ENCODE measurements around the gene GOSR2. TPM values are rescaled to one million over a fixed set of nuclear protein-coding genes. Genes with fewer than 3 reads are reported as not detected.

Gene GOSR2
- total and polyA plus RNA-seq, 9 of the 15 experiments (the other 6 are each of a cell fraction or from before 2014, with no cell fraction given), result 32.7 to 96.3 (median 48.9) TPM

- TF ChIP-seq MYNN (IDR thresholded peaks at IDR 0.05), result no peak
- no peak for TF ChIP-seq MYNN (CRISPR knock-in tag; IDR thresholded peaks at IDR 0.05)
- TF ChIP-seq ETV5 (CRISPR knock-in tag; IDR thresholded peaks at IDR 0.05; ENCODE audit: low read depth), result 0 out of 2 replicates have a peak, but pooled peaks have one; percentile 42
- TF ChIP-seq CXXC5 (CRISPR knock-in tag; IDR thresholded peaks at IDR 0.05), result peak; percentile 20; the same call in 1 of the 2 replicates
Measured at GRCh38 chr17:46964315-46965265, 41.6 kb downstream of the GOSR2 start (continued).

GRCh38 chr17:46968224-46968834 lies 45.4 kb downstream of the GOSR2 start:
- no peaks in the 10 kb centered on the region for H3K9me3 ChIP-seq (replicated peaks; ENCODE audit: control insufficient read depth, insufficient read depth, low read depth, low read length)
- CTCF ChIA-PET (ENCODE audit: low intra/inter-chr PET ratio), result no interaction called here
- no TSS peak for BruUV-seq (replicated peaks)

More at GRCh38 chr17:46968224-46968834, 45.4 kb downstream of the GOSR2 start:
- Histone ChIP-seq H3K36me3 (ENCODE audit: control insufficient read depth, insufficient read depth, low read length) (no peaks in the 10 kb centered on the region), H3K9me1 (ENCODE audit: control insufficient read depth, insufficient read depth, low read length) (no peaks in the 10 kb centered on the region), H3K27ac (ENCODE audit: extremely low read depth, low read depth, low read length) (no peak overlapping the region), H4K20me1 (replicated peaks; ENCODE audit: control insufficient read depth, insufficient read depth, low read length) (peaks cover 10% of the 10 kb centered on the region; the same call in 1 of the 2 replicates), H3K4me3 (no peak overlapping the region), H3K9ac (ENCODE audit: insufficient read depth in 1 of 2, low read depth in 2 of 2, low read length in 2 of 2) (no peak overlapping the region), H3K27me3 (ENCODE audit: control insufficient read depth in 2 of 2, insufficient read depth in 2 of 2, low read length in 2 of 2) (peaks cover 41 to 60% of the 10 kb centered on the region in 2 experiments; a peak in 4 of 5 replicates), H3K79me2 (ENCODE audit: control insufficient read depth, insufficient read depth, low read length) (no peaks in the 10 kb centered on the region), H3K4me1 (replicated peaks in 1 of 2; ENCODE audit: control insufficient read depth in 2 of 2, insufficient read depth in 2 of 2, low read length in 2 of 2) (no peaks in the 10 kb centered on the region; a peak in 1 of 5 replicates), H2AFZ (ENCODE audit: low read depth, low read length) (no peak overlapping the region), H3K4me2 (ENCODE audit: insufficient read depth, low read length) (no peak overlapping the region)
- no peak for FAIRE-seq
- POLR2A ChIA-PET, result interaction anchor here (0.7 to 1.0 kb wide), 3 partner anchors 8 to 1817 kb away, joined by 3 to 4 read pairs (median 3); no protein-coding TSS in a partner anchor
- WGBS (ENCODE audit: insufficient coverage, low coverage, missing lambda C conversion rate), result 0% methylated on average over 6 of the region's 6 CpGs
- intact Hi-C loops (cut with micrococcal nuclease), result no loop called here
- no peak for DNase-seq (ENCODE audit: extremely low read depth in 1 of 4, low spot score in 3 of 4)
- no peak for ATAC-seq
- in situ Hi-C loops (cut with MboI), result no loop called here
- TF ChIP-seq TRIM24 (IDR thresholded peaks at IDR 0.05), result no peak
